Thyroid gland (tissue), 4 donors: ENCODE data around the gene IL17B. TPM values are rescaled to one million over a fixed set of nuclear protein-coding genes. Genes with fewer than 3 reads are reported as not detected.

ENCODE experiments used
- DNase-seq, 2 donors: peaks; one replicate each; pipeline ENCODE4 v3.0.0-alpha.2; 2019
- H3K27ac ChIP-seq, 3 donors: fragments of 200-600 bp; sonication (generic); 1 replicate in 2 of 3; 2 replicates in 1 of 3; pipeline ENCODE4 v1.5.1; 2016 to 2019; ENCODE audit warnings: mild to moderate bottlenecking in 1 of 3, moderate library complexity in 1 of 3
- H3K27me3 ChIP-seq: fragments of 200-600 bp; sonication (generic); one replicate; pipeline ENCODE4 v1.5.1; 2019
- H3K36me3 ChIP-seq, 2 donors: fragments of 200-600 bp; sonication (generic); one replicate each; pipeline ENCODE4 v1.5.1; 2016 to 2019
- H3K4me1 ChIP-seq, 2 donors: fragments of 200-600 bp; sonication (generic); one replicate each; pipeline ENCODE4 v1.5.1; 2017 to 2019
- H3K4me3 ChIP-seq, 3 donors: fragments of 200-600 bp; sonication (generic); replicated peaks in 1 of 3; 1 replicate in 2 of 3; 2 replicates in 1 of 3; pipeline ENCODE4 v1.5.1; 2016; ENCODE audit warnings: mild to moderate bottlenecking in 1 of 3
- H3K9me3 ChIP-seq: fragments of 200-600 bp; sonication (generic); one replicate; pipeline ENCODE4 v1.5.1; 2017
- POLR2A ChIP-seq, 2 donors: fragments of 450-650 bp; IDR thresholded peaks; one replicate each; pipeline ENCODE4 v1.6.1; 2017; ENCODE audit warnings: antibody characterized with exemption in 2 of 2, mild to moderate bottlenecking in 2 of 2, moderate library complexity in 1 of 2
- WGBS, 2 donors: methylation state at CpG; one replicate each; pipeline ENCODE4 v1.1.5; 2017; 5-methylcytosine and 5-hydroxymethylcytosine counted together
- intact Hi-C: fragments of 100-400 bp; cut with DNase I; formaldehyde crosslinking; loops from one replicate; pipeline ENCODE4 v1.15.1; 2023
- total RNA-seq, 4 donors: library from RNA; depleted of rRNA; stranded (reverse); fragments of >200 nt; gene quantifications; one replicate each; pipeline ENCODE4 v1.2.3, GENCODE V29; 2016
- TF ChIP-seq, protein P1 (sequence below), 6 experiments: fragments of 200-600 bp in 3 of 6; fragments of 450-650 bp in 3 of 6; sonication (generic) in 3 of 6; IDR thresholded peaks; one replicate each; pipeline ENCODE4 v1.5.1; 2016 to 2019; ENCODE audit warnings: antibody characterized with exemption in 6 of 6, mild to moderate bottlenecking in 2 of 6, inconsistent platforms in 1 of 6, moderate library complexity in 1 of 6

The IL17B gene
- total RNA-seq, 4 donors from 2014 or later, result 1.7 TPM; not detected in 3

DNA sequence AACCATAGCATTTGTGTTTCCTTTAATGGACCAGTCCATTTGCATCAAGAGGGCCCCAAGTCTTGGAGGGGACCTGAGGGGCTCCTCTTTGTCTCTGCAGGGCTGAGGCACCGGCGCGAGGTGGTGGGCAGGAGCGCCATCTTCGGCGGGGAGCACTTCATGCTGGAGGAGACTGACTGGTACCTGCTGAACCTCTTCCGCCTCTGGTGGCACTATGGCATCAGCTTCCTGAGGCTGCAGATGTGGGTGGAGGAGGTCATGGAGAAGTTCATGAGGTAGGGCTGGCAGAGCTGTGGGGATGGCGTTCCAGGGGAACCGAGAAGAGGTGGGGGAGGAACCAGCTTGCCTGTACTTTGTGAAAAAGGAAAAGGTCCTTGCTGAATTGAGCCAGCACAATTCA lies 15.2 kb downstream of the IL17B start:
- no peak for DNase-seq
- intact Hi-C loops, result no loop called here
- no peaks in the 10 kb centered on the region for H3K27me3 ChIP-seq
- H3K27ac ChIP-seq, result no peak overlapping the region
- H3K36me3 ChIP-seq, result no peaks in the 10 kb centered on the region
- WGBS, 2 donors, result 96% methylated on average over 9 of the region's 9 CpGs
- H3K4me1 ChIP-seq, result no peaks in the 10 kb centered on the region
- H3K9me3 ChIP-seq, result no peaks in the 10 kb centered on the region
- no peak overlapping the region for H3K4me3 ChIP-seq
- TF ChIP-seq, protein P1, sequence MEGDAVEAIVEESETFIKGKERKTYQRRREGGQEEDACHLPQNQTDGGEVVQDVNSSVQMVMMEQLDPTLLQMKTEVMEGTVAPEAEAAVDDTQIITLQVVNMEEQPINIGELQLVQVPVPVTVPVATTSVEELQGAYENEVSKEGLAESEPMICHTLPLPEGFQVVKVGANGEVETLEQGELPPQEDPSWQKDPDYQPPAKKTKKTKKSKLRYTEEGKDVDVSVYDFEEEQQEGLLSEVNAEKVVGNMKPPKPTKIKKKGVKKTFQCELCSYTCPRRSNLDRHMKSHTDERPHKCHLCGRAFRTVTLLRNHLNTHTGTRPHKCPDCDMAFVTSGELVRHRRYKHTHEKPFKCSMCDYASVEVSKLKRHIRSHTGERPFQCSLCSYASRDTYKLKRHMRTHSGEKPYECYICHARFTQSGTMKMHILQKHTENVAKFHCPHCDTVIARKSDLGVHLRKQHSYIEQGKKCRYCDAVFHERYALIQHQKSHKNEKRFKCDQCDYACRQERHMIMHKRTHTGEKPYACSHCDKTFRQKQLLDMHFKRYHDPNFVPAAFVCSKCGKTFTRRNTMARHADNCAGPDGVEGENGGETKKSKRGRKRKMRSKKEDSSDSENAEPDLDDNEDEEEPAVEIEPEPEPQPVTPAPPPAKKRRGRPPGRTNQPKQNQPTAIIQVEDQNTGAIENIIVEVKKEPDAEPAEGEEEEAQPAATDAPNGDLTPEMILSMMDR (IDR thresholded peaks at IDR 0.05), result no peak
- TF ChIP-seq POLR2A (IDR thresholded peaks at IDR 0.05), result no peak

DNA sequence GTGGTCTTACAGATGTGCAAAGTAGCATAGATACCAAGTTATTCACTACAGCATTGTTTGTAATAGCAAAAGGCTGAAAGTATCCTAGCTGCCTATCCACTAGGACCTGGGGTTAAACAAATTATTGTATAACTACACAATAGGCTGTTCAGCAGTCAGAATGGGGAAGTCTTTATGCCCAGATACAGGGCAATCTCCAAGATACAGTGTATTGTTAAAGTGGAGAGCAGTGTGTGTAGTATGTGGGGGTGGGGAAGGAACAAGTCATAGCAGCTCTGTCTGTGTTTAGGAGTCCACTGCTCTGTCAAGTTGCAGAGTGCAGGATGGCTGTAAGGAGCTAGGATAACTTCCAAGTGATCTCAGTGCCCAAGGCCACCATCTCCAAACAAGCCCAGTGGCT lies 15.7 kb downstream of the IL17B start:
- Histone ChIP-seq H3K4me1 (peaks cover 1 to 3% of the 10 kb centered on the region in 2 donors), H3K27ac (no peak overlapping the region), H3K4me3 (no peak overlapping the region), H3K9me3 (no peaks in the 10 kb centered on the region), H3K36me3 (no peaks in the 10 kb centered on the region), H3K27me3 (no peaks in the 10 kb centered on the region)
- no peak for DNase-seq
- intact Hi-C loops, result no loop called here
- TF ChIP-seq, protein P1 (IDR thresholded peaks at IDR 0.05), result no peak
- no peak for TF ChIP-seq POLR2A (IDR thresholded peaks at IDR 0.05)

DNA sequence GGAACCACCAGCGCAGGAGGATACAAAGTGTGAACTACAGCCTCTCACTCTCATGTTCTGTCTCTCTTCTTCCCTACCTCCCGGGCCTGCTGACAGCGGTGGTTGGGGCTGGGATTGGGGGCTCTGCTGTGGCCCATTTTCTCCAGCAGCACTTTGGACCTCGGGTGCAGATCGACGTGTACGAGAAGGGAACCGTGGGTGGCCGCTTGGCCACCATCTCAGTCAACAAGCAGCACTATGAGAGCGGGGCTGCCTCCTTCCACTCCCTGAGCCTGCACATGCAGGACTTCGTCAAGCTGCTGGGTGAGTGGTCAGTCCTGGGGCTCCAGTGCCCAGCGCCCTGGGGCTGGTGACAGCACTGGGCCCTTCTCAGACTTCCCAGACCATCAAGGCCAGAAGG lies 16.6 kb downstream of the IL17B start:
- Histone ChIP-seq H3K36me3 (no peaks in the 10 kb centered on the region), H3K4me3 (no peak overlapping the region), H3K27me3 (no peaks in the 10 kb centered on the region), H3K4me1 (peaks cover 3 to 7% of the 10 kb centered on the region in 2 donors), H3K27ac (no peak overlapping the region), H3K9me3 (no peaks in the 10 kb centered on the region)
- intact Hi-C loops, result no loop called here
- no peak for DNase-seq
- 89 to 90% methylated on average over 10 to 12 of the region's 12 CpGs for WGBS, 2 donors
- TF ChIP-seq, protein P1 (IDR thresholded peaks at IDR 0.05), result no peak
- no peak for TF ChIP-seq POLR2A (IDR thresholded peaks at IDR 0.05)

DNA sequence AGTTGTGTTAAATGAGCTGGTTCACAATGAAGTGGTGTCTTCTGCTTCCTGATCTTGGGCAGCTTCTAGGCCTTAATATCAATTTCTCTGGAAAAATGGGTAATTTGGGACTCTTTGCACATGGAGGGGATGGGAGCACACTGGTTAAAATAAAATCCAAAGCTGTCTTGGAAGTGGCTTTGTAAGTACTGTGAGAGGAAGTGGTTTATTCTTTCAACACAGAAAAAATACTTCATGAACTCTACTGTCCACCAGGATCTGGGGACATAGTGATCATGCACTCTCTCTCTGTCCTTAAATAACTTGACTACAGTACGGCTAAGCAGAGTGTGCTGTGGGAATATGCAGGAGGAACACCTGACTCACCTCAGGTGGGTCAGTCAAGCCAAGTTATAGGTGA lies 18.8 kb downstream of the IL17B start:
- Histone ChIP-seq H3K27me3 (no peaks in the 10 kb centered on the region), H3K4me3 (no peak overlapping the region), H3K9me3 (no peaks in the 10 kb centered on the region), H3K36me3 (no peaks in the 10 kb centered on the region), H3K4me1 (peaks cover 3 to 7% of the 10 kb centered on the region in 2 donors), H3K27ac (no peak overlapping the region)
- intact Hi-C loops, result no loop called here
- no peak for DNase-seq
- TF ChIP-seq, protein P1 (IDR thresholded peaks at IDR 0.05), result no peak
- no peak for TF ChIP-seq POLR2A (IDR thresholded peaks at IDR 0.05)
- 67 to 86% methylated on average over 1 of the region's 1 CpG for WGBS, 2 donors

DNA sequence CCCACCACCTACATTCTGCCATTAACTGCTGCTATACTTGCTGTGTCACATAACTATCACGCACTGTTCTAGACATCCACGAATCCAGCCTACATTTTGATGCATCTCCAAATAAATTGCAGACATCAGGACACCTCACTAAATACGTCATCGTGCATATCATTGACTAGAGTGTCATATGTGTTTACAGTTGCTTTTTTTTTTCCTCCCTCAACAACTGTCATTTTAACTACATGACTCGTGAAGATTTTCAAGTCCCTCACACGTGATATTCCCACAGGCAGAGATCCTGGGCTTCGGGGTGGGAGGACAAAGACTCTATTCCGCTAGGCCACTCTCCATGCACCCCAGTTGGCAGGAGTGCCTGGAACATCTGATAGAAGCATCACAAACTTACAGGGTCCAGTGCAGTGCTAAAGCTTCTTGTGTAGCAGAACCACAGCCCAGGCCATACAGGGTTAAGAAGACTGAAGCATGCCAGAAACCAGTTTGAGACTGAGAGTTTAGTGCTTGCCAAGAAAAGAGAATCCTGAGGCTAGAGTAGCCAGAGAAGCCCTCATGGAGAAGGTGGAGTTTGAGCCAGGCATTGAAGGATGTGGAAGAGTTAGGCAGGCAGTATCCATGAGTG lies 20.1 kb downstream of the IL17B start:
- 75 to 84% methylated on average over 8 of the region's 8 CpGs for WGBS, 2 donors
- H3K36me3 ChIP-seq, result peaks cover 0 to 2% of the 10 kb centered on the region in 2 donors
- no peak for DNase-seq
- H3K27me3 ChIP-seq, result no peaks in the 10 kb centered on the region
- no peaks in the 10 kb centered on the region for H3K9me3 ChIP-seq
- H3K4me3 ChIP-seq, result no peak overlapping the region
- TF ChIP-seq, protein P1 (IDR thresholded peaks at IDR 0.05), result no peak
- no peak for TF ChIP-seq POLR2A (IDR thresholded peaks at IDR 0.05)
- H3K4me1 ChIP-seq, result peaks cover 3 to 7% of the 10 kb centered on the region in 2 donors
- H3K27ac ChIP-seq, result no peak overlapping the region
- intact Hi-C loops, result no loop called here
